ENCODE measurements around the gene CHST10.
"Not testable (repeated sequence)": the region's sequence is repeated elsewhere in the genome, so short reads cannot be mapped to it uniquely, and the experiment has no call there.

Gene CHST10

DNA sequence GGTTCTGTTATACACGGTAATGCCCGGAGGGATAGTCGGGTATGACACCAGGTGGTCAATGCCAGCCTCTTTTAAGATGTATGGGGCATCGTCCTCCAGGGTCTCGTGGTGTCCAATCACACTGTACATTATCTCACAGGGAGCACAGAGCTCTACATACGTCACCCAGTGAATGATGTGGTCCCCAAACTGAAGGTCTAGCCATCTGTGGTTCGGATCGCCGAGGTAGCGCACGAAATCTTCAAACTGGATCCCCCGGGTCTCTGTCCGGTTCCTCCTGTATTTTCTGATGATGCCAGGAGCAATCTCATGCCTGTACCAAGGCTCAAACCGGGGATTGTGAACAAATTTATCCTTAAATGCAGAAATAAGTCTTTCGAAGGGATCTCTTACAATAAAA, 24.1 kb downstream of the CHST10 start:
- Histone ChIP-seq H3K4me1 (ENCODE audit: insufficient read depth, low read length) (no peaks in the 10 kb centered on the region), H3K9ac (ENCODE audit: low read depth, low read length) (no peak overlapping the region), H3K36me3 (ENCODE audit: insufficient read depth, low read length) (peaks cover 19% of the 10 kb centered on the region), H3K9me3 (ENCODE audit: control insufficient read depth, insufficient read depth, low read length) (no peaks in the 10 kb centered on the region)

DNA sequence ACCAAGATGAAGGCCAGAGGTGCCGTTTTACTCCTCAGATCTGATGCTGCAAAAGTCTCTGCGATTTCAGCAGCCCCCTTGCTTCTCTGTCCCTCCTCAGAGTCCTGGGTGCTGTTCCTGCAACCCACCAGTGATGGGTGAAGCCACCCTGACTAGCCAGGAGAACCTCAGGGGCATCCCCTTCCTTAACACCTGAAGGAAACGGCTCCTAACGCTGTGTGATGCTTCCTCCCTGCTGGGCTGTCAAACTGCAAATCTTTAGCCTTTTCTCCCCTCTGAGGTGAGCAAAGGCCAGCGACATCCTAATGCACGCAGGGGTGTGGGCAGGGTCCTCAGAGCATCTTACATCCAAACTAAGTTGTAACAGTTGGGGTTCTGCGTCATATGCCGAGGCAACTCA, 24.8 kb downstream of the CHST10 start:
- Histone ChIP-seq H3K36me3 (ENCODE audit: insufficient read depth, low read length) (peaks cover 19% of the 10 kb centered on the region), H3K9ac (ENCODE audit: low read depth, low read length) (no peak overlapping the region), H3K4me1 (ENCODE audit: insufficient read depth, low read length) (no peaks in the 10 kb centered on the region), H3K9me3 (ENCODE audit: control insufficient read depth, insufficient read depth, low read length) (no peaks in the 10 kb centered on the region)

- H3K4me1 ChIP-seq (ENCODE audit: insufficient read depth, low read length): no peaks in the 10 kb centered on the region
- H3K9ac ChIP-seq (ENCODE audit: low read depth, low read length): no peak overlapping the region
- peaks cover 18% of the 10 kb centered on the region for H3K36me3 ChIP-seq (ENCODE audit: insufficient read depth, low read length)
- H3K9me3 ChIP-seq (ENCODE audit: control insufficient read depth, insufficient read depth, low read length): no peaks in the 10 kb centered on the region
Observed at GRCh38 chr2:100391735-100392515, 25.5 kb downstream of the CHST10 start.

DNA sequence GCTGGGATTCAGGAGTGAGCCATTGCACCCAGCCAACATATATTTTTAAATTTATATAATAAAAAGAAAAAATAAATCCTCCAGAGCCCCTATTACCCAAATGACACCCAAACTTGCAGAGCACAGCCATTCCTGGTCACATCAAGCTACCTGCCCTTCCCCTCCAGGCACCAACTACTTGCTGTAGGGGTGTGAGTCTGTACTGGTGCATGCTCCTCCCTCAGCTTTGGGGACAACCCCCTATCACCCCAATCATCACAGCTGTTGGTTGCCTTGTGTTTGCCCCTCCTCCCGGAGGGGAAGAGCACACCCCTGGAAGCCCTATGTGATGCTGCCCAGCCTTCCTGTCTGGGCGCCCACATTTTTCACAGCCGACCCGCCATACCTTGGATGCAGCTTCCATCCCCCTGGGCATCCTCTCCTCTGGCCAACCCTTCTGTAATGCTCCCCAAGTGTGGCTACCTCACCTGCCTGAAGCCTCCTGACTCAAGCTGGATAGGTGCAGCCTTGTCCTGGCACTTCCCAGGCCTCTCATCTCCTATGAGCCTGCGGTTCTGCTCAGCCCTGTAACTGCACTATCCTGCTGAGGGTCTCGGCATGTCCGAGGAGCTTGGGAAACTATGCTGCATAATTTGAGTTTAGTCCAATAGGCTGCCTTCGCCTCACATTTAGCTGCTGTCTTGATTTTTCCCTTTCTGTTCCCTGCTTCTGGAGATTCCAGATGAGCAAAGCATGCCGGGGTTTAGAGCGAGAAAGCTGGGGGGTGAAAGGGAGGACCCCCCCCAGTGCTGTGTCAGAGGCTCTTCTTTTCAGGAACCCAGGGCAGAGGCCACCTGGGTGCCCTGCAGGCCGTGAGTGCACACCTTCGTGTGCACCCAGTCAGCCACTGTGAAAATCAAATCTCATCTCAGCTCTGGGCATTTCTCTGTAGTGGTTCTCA, 27.2 kb downstream of the CHST10 start:
- Histone ChIP-seq H3K9ac (ENCODE audit: low read depth, low read length) (no peak overlapping the region), H3K9me3 (ENCODE audit: control insufficient read depth, insufficient read depth, low read length) (no peaks in the 10 kb centered on the region), H3K36me3 (ENCODE audit: insufficient read depth, low read length) (peaks cover 8% of the 10 kb centered on the region; the same call in 1 of the 2 replicates), H3K4me1 (ENCODE audit: insufficient read depth, low read length) (no peaks in the 10 kb centered on the region)

DNA sequence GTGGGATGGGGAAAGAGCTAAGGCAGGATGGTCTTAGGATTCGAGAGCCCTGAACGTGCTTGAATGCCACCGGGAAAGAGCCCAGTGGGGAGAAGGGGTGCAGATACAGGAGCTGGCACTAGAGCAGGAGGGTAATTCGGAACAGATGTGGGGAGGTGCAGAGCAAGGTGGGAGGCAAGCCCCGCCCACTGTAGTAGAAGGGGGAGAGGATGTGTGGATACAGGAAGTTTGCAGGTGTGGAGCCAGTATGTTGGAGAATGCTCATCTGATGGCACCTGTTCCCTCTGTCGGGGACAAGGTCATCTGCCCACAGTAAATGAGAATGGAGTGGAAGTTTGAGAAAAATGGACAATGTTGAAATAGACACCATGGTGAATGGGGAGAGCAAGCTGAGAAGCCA, 28.8 kb downstream of the CHST10 start:
- H3K9ac ChIP-seq (ENCODE audit: low read depth, low read length): no peak overlapping the region
- peaks cover 8% of the 10 kb centered on the region; the same call in 1 of the 2 replicates for H3K36me3 ChIP-seq (ENCODE audit: insufficient read depth, low read length)
- no peaks in the 10 kb centered on the region for H3K4me1 ChIP-seq (ENCODE audit: insufficient read depth, low read length)
- no peaks in the 10 kb centered on the region for H3K9me3 ChIP-seq (ENCODE audit: control insufficient read depth, insufficient read depth, low read length)

GRCh38 chr2:100383954-100384353, 33.5 kb downstream of the CHST10 start:
- no peaks in the 10 kb centered on the region; the same call in 1 of the 2 replicates for H3K4me1 ChIP-seq (ENCODE audit: insufficient read depth, low read length)
- H3K9ac ChIP-seq (ENCODE audit: low read depth, low read length): no peak overlapping the region
- H3K9me3 ChIP-seq (ENCODE audit: control insufficient read depth, insufficient read depth, low read length): no peaks in the 10 kb centered on the region
- no peaks in the 10 kb centered on the region for H3K36me3 ChIP-seq (ENCODE audit: insufficient read depth, low read length)

DNA sequence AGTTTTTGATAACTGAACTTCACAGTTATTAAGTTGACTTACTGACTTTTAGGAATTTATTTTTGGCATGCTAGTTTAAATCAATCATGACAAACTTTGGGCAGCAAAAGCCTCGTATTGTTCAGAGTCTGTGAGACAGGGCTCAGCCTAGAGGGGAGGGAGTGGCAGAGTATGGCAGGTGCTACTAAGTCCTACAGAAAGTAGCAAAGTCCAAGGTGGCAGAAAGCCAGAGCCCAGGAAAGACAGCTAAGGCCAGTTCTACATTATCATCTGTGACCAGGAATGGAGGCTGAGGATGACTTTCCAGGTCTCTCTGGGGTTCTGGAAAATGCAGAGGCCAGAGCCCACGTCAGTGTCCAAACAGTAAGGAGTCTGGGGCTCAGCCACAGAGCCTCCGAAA, 34.2 kb downstream of the CHST10 start:
- Histone ChIP-seq H3K9me3 (ENCODE audit: control insufficient read depth, insufficient read depth, low read length) (no peaks in the 10 kb centered on the region), H3K4me1 (ENCODE audit: insufficient read depth, low read length) (no peaks in the 10 kb centered on the region; the same call in 1 of the 2 replicates), H3K9ac (ENCODE audit: low read depth, low read length) (no peak overlapping the region), H3K36me3 (ENCODE audit: insufficient read depth, low read length) (no peaks in the 10 kb centered on the region)

- H3K9ac ChIP-seq (ENCODE audit: low read depth, low read length): no peak overlapping the region
Observed at GRCh38 chr2:100381240-100381639, 36.2 kb downstream of the CHST10 start.

GRCh38 chr2:100380681-100381080, 36.8 kb downstream of the CHST10 start:
- H3K9me3 ChIP-seq (ENCODE audit: control insufficient read depth, insufficient read depth, low read length): no peaks in the 10 kb centered on the region
- no peaks in the 10 kb centered on the region for H3K36me3 ChIP-seq (ENCODE audit: insufficient read depth, low read length)
- no peaks in the 10 kb centered on the region; the same call in 1 of the 2 replicates for H3K4me1 ChIP-seq (ENCODE audit: insufficient read depth, low read length)
- H3K9ac ChIP-seq (ENCODE audit: low read depth, low read length): no peak overlapping the region

More at GRCh38 chr2:100381240-100381639, 36.2 kb downstream of the CHST10 start:
- Histone ChIP-seq H3K36me3 (ENCODE audit: insufficient read depth, low read length) (no peaks in the 10 kb centered on the region), H3K9me3 (ENCODE audit: control insufficient read depth, insufficient read depth, low read length) (no peaks in the 10 kb centered on the region), H3K4me1 (ENCODE audit: insufficient read depth, low read length) (no peaks in the 10 kb centered on the region; the same call in 1 of the 2 replicates)

DNA sequence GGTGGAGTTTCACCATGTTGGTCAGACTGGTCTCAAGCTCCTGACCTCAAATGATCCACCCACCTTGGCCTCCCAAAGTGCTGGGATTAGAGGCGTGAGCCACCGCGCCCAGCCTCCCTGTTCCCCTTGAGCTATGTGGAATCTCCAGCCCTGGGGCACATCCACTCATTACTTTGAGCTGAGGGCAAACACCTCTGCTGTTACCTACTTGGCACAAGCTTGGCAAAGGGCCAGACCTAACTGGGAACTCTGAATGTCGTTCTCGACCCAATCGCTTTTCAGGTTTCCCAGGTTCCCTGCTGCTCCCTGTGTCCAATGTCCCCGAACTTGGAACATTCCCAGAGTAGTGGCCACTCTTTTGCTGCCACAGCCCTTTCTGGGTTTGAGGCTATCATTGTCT, 40.6 kb downstream of the CHST10 start:
- Histone ChIP-seq H3K4me1 (ENCODE audit: insufficient read depth, low read length) (no peaks in the 10 kb centered on the region; the same call in 1 of the 2 replicates), H3K9me3 (ENCODE audit: control insufficient read depth, insufficient read depth, low read length) (no peaks in the 10 kb centered on the region), H3K9ac (ENCODE audit: low read depth, low read length) (no peak overlapping the region), H3K36me3 (ENCODE audit: insufficient read depth, low read length) (no peaks in the 10 kb centered on the region)

DNA sequence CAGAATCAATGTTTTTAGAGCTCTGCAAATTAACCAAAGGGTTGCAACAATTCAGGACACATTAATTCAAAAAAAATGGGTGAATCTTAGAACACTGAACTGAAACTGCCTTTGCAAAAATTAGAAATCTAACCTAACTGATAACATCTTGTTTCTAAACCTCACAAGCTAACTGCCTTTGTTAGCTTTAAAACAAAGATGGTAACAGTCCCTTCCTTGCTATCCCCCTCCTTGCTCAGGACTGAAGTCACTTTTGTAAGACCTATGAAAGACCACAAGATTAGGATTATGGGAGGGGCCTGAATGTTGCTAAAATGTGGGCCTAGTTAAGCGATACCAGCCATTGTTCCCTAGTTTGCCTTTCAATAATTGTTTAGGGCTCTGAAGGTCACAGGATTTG, 50.3 kb downstream of the CHST10 start:
- Histone ChIP-seq H3K4me1 (ENCODE audit: insufficient read depth, low read length) (0 out of 2 replicates have a peak, but pooled peaks cover 3% of the 10 kb centered on the region), H3K9ac (ENCODE audit: low read depth, low read length) (no peak overlapping the region), H3K9me3 (ENCODE audit: control insufficient read depth, insufficient read depth, low read length) (no peaks in the 10 kb centered on the region), H3K36me3 (ENCODE audit: insufficient read depth, low read length) (no peaks in the 10 kb centered on the region)

GRCh38 chr2:100365434-100365833, 52.0 kb downstream of the CHST10 start:
- Histone ChIP-seq H3K36me3 (ENCODE audit: insufficient read depth, low read length) (no peaks in the 10 kb centered on the region), H3K9me3 (ENCODE audit: control insufficient read depth, insufficient read depth, low read length) (peaks cover 4% of the 10 kb centered on the region; the same call in 1 of the 2 replicates), H3K4me1 (ENCODE audit: insufficient read depth, low read length) (0 out of 2 replicates have a peak, but pooled peaks cover 3% of the 10 kb centered on the region), H3K9ac (ENCODE audit: low read depth, low read length) (no peak overlapping the region)

DNA sequence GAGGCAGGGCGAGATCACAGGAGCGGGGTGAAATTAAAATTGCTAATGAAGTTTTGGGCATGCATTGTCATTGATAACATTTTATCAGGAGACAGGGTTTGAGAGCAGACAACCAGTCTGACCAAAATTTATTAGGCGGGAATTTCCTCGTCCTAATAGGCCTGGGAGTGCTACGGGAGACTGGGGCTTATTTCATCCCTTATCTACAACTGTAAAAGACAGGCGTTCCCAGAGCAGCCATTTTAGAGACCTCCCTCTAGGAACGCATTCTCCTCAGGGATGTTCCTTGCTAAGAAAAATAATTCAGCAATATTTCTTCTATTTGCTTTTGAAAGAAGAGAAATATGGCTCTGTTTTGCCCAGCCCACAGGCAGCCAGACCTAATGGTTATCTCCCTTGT, 55.2 kb downstream of the CHST10 start:
- H3K36me3 ChIP-seq (ENCODE audit: insufficient read depth, low read length); H3K4me1 ChIP-seq (ENCODE audit: insufficient read depth, low read length); H3K9ac ChIP-seq (ENCODE audit: low read depth, low read length); H3K9me3 ChIP-seq (ENCODE audit: control insufficient read depth, insufficient read depth, low read length): not testable (repeated sequence)

DNA sequence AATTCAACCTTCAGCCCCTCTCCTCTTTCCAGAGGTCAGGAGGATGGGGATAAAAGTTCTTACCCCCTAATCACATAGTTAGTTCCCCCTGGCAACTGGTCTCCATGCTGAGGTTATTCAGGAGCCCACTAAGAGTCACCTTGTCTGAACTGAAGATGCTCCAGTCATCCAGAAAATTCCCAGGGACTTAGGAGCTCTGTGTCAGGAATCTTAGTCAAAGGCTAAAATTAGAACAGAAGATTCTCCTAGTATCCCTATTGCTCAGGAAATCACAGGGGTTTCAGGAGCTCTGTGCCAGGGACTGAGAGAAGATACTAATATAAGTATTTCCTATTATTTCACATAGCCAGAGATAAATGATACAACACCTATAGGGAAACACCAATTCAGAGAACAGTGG, 57.9 kb downstream of the CHST10 start:
- H3K4me1 ChIP-seq (ENCODE audit: insufficient read depth, low read length): no peaks in the 10 kb centered on the region
- peaks cover 6% of the 10 kb centered on the region; the same call in 1 of the 2 replicates for H3K9me3 ChIP-seq (ENCODE audit: control insufficient read depth, insufficient read depth, low read length)
- H3K36me3 ChIP-seq (ENCODE audit: insufficient read depth, low read length): no peaks in the 10 kb centered on the region
- no peak overlapping the region for H3K9ac ChIP-seq (ENCODE audit: low read depth, low read length)

All from ES-I3 (cell line).